Measurements from ENCODE around the gene GJA8.
"Not testable (repeated sequence)": the region's sequence is repeated elsewhere in the genome, so short reads cannot be mapped to it uniquely, and the experiment has no call there.

GRCh38 chr1:147927215-147927614 lies 24.6 kb downstream of the GJA8 start:
- not testable (repeated sequence) for TF ChIP-seq CTCF (tag by site-specific recombination; IDR thresholded peaks at IDR 0.05); ZBTB17 (tag by site-specific recombination; IDR thresholded peaks at IDR 0.05); ZBTB7A (tag by site-specific recombination; IDR thresholded peaks at IDR 0.05; ENCODE audit: low read depth)
